ENCODE measurements around the gene HRK. TPM values are rescaled to one million over a fixed set of nuclear protein-coding genes. Genes with fewer than 3 reads are reported as not detected.

The HRK gene
- total and polyA plus RNA-seq, 9 of the 15 experiments (the other 6 are each of a cell fraction or from before 2014, with no cell fraction given) = 0.01 to 0.05 (median 0.04) TPM; not detected in 6

- TF ChIP-seq, protein P1, sequence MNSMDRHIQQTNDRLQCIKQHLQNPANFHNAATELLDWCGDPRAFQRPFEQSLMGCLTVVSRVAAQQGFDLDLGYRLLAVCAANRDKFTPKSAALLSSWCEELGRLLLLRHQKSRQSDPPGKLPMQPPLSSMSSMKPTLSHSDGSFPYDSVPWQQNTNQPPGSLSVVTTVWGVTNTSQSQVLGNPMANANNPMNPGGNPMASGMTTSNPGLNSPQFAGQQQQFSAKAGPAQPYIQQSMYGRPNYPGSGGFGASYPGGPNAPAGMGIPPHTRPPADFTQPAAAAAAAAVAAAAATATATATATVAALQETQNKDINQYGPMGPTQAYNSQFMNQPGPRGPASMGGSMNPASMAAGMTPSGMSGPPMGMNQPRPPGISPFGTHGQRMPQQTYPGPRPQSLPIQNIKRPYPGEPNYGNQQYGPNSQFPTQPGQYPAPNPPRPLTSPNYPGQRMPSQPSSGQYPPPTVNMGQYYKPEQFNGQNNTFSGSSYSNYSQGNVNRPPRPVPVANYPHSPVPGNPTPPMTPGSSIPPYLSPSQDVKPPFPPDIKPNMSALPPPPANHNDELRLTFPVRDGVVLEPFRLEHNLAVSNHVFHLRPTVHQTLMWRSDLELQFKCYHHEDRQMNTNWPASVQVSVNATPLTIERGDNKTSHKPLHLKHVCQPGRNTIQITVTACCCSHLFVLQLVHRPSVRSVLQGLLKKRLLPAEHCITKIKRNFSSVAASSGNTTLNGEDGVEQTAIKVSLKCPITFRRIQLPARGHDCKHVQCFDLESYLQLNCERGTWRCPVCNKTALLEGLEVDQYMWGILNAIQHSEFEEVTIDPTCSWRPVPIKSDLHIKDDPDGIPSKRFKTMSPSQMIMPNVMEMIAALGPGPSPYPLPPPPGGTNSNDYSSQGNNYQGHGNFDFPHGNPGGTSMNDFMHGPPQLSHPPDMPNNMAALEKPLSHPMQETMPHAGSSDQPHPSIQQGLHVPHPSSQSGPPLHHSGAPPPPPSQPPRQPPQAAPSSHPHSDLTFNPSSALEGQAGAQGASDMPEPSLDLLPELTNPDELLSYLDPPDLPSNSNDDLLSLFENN (IDR thresholded peaks at IDR 0.05; ENCODE audit: low read depth in 2 of 2, low read length in 2 of 2) = peak in 1 of 2 experiments; percentile 55; a peak in 1 of 4 replicates
- TF ChIP-seq SLC30A9 (CRISPR knock-in tag; IDR thresholded peaks at IDR 0.05) (no peak), MNT (conservative IDR thresholded peaks at IDR 0.05) (peak; percentile 98 to 99), ELK1 (CRISPR knock-in tag; IDR thresholded peaks at IDR 0.05) (no peak), FOXA3 (CRISPR knock-in tag; conservative IDR thresholded peaks at IDR 0.05 in 1 of 2, IDR thresholded peaks at IDR 0.05 in 1 of 2) (no peak), NFRKB (IDR thresholded peaks at IDR 0.05; ENCODE audit: low read depth) (0 out of 2 replicates have a peak, but pooled peaks have one; percentile 36), SMARCA5 (IDR thresholded peaks at IDR 0.05) (peak; percentile 83; the same call in 1 of the 2 replicates), ZNF583 (CRISPR knock-in tag; IDR thresholded peaks at IDR 0.05) (0 out of 2 replicates have a peak, but pooled peaks have one; percentile 27), ZNF134 (CRISPR knock-in tag; conservative IDR thresholded peaks at IDR 0.05) (no peak), MAZ (CRISPR knock-in tag; conservative IDR thresholded peaks at IDR 0.05 in 1 of 2, IDR thresholded peaks at IDR 0.05 in 1 of 2) (peak; percentile 75 to 78; a peak in 3 of 4 replicates), PHF8 (IDR thresholded peaks at IDR 0.05; ENCODE audit: borderline replicate concordance, low read length) (peak; percentile 87; the same call in 1 of the 2 replicates), ARNT (IDR thresholded peaks at IDR 0.05) (0 out of 4 replicates have a peak, but pooled peaks of 1 of the 2 experiments have one; percentile 34)
- TF ChIP-seq, protein P2, sequence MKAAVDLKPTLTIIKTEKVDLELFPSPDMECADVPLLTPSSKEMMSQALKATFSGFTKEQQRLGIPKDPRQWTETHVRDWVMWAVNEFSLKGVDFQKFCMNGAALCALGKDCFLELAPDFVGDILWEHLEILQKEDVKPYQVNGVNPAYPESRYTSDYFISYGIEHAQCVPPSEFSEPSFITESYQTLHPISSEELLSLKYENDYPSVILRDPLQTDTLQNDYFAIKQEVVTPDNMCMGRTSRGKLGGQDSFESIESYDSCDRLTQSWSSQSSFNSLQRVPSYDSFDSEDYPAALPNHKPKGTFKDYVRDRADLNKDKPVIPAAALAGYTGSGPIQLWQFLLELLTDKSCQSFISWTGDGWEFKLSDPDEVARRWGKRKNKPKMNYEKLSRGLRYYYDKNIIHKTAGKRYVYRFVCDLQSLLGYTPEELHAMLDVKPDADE (conservative IDR thresholded peaks at IDR 0.05; ENCODE audit: control insufficient read depth, low read depth, low read length) = peak; percentile 89
- TF ChIP-seq, protein P3, sequence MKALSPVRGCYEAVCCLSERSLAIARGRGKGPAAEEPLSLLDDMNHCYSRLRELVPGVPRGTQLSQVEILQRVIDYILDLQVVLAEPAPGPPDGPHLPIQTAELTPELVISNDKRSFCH (CRISPR knock-in tag; IDR thresholded peaks at IDR 0.05) = no peak
- TF ChIP-seq, protein P3 (tag; IDR thresholded peaks at IDR 0.05) = peak; percentile 62; the same call in 1 of the 2 replicates
Observed at GRCh38 chr12:116910645-116911451, 29.6 kb upstream of the HRK start, which contains the start of gene FBXW8 (continued).
